ELR (cell line): Measurements from ENCODE around the gene SCN5A.
A peak's percentile ranks its signal among the peaks of the same experiment; 100 is the strongest.

ENCODE experiments used
- DNase-seq: peaks from one replicate; pipeline ENCODE4 v3.0.0-alpha.2; 2015; ENCODE audit warnings: low read depth

Gene SCN5A

DNA sequence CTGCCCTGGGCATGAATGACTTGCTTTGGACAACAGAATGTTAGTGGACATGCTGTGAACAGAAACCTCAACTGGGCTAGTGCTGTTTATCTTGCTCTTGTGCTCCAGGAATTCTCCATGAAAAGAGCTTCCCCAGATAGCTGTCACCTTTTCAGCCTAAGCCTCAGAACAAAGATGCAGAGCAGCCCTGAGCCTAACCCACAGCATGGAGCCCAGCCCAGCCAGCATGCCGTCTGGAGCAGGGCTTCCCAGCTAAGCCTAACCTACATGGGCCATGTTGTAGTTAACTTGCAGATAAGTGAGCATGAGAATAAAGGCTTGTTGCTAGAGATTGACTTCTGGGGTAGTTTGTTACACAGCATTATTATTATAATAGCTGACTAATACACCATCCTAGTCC, 48.9 kb downstream of the SCN5A start:
- no peak for DNase-seq

DNA sequence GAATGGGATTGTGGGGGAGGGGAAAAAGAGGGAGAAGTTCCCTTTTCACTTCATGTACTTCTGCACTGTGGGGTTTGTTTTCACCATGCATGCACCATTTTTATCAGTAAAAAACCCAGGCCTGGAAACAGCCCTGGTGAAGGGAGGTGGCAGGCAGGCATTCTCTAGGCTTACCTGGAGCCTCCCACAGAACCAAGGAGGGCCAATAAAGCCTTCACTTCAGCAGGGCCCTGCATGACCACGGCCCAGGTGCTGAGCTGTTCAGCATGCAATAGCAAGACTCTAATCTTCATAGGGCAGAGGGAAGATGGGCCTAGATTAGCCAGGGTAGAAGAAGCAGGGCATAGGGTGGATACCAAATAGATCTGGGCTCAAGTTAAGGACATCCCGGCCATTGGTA, 49.6 kb downstream of the SCN5A start:
- no peak for DNase-seq

DNA sequence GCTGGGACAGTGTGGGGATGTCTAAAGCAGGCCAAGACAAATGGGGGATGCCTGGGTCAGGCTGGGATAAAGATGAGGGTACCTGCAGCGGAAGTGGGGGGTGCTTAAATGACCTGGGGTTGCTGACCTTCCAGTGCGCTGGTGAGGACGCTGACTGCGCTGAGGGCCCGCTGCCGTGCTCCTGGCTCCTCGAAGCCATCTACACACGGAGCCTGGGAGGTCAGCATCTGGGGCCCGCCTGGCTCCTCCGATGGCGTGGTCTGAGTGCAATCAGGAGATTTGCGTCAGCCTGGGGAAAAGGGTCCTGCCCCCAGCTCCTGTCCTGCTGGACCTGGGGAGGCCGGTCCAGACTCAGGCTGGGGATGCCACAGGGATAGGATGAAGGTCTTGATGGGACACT, 50.7 kb downstream of the SCN5A start:
- DNase-seq: no peak

DNA sequence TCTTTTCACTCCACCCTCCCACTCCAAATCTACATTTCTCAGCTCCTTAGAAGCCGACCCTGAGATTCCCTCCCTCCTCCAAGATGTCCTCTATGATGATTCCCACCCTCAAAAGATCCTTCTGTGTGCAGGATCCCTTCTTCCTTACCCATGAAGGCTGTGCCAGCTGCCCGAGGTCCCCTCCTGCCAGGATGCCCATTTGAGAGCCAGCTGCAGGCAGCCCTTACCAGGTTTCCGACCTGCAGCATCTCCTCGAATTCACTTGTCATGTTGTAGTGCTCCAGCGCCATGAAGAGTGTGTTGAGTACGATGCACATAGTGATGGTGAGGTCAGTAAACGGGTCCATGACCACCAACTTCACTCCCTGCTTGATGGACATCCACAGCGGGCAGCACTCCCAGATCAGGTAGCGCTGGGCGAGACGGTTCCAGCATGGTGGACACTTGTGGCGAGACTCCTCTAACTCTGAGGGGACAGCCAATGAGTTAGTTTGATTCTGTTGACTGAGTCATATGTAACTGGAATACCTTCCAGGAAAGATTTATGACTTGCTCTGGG, 51.9 kb downstream of the SCN5A start:
- DNase-seq: no peak

DNA sequence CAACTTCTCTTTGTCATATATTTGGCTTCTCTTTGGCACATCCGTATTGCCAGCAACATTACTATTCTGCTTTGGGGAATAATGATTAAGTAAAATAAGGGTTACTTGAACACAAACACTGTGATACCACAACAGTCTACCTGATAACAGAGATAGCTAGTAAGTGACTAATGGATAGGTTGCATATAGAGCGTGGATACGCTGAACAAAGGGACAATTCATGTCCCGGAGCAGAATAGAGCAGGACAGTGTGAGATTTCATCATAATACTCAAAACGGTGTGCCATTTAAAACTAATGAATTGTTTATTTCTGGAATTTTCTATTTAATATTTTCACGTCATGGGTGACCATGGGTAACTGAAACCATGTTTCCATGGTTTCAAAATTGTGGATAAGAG, 54.1 kb downstream of the SCN5A start:
- no peak for DNase-seq

DNA sequence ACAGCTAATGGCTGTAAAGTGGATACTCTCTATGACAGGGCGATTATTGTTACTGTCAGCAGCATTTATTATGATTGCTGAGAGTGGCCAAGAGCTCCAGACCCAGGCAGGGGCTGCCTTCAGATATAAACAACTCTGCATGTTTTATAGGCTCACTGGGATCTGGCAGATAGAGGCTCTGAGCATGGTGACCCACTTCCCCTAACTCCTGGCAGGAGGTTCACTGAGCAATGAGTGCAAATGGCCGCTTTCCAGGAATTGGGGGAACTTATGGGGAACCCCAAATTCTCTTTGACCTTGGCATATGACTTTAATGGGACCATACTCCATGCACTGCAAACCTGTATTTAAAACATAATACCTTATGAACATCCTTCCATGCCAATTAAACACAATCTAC, 59.0 kb downstream of the SCN5A start:
- no peak for DNase-seq

DNA sequence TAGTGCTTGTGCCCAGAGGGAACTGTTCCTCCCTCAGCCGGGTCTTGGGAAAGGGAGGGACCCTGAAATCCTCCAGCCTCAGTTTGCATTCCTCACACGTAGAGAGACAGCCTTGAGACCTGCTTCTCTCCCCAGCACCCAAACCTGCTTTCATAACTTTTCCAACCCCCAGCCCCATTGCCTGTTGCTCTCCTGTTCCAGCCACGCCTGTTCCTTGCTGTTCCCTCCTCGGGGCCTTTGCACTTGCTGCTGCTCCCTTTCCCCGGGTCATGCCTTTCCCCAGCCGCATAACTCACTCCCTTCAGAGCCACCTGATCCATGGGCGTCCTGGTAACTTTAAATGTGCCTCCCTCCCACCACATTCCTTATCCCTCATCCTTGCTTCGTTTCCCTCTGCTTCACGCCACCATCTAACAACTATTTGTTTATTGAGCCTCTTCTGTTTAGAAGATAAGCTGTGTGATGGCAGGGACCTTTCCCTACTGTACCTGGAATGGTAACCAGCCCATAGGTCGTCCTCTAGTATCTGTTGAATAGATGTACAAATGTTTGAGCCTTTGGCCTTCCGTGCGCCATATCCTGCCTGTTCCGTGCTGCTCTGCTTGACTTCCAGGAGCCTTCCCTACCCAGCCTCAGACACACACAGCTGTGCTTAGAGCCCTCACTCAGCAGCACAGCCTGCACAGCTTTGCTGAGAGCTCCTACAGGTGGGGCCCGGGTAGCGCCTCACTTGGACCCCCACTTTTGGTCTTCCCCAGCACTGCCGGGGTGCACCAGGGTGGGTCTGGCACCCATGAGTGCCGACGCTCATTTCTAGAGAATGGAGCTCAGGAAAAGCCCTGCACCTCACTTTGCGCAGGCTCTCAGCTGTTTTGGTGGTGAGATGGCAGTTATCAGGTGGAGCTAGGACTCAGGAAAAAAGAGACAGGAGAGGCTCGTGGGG, 60.2 kb downstream of the SCN5A start:
- DNase-seq: no peak

DNA sequence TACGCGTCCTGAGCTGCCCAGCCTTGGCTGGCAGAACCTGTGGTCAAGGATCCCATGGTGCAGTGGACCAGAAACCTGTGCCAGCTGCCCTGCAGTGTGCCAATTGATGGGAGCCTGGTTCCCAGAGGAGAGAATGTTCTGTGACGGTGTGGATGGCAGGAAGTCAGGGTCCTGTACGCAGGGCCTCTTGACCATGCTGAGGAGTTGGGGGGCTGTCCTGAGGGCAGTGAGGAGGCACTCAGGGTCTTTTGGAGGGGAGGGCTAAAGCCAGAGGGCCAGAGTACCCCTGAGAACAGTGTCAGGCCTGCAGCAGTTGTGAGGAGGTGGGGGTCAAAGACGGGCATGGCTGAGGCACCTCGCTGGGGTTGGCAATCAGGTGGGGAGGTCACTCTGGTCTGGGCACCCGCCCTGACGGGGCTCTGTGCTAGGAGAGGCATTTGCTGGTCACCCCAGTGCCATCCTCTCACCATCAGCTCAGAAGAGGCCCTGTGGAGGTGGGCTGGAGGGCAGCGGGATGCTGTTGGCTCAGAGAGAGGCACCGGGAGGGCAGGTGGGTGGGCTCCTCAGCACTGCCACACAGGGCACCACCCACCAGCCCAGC, 61.0 kb downstream of the SCN5A start:
- no peak for DNase-seq

DNA sequence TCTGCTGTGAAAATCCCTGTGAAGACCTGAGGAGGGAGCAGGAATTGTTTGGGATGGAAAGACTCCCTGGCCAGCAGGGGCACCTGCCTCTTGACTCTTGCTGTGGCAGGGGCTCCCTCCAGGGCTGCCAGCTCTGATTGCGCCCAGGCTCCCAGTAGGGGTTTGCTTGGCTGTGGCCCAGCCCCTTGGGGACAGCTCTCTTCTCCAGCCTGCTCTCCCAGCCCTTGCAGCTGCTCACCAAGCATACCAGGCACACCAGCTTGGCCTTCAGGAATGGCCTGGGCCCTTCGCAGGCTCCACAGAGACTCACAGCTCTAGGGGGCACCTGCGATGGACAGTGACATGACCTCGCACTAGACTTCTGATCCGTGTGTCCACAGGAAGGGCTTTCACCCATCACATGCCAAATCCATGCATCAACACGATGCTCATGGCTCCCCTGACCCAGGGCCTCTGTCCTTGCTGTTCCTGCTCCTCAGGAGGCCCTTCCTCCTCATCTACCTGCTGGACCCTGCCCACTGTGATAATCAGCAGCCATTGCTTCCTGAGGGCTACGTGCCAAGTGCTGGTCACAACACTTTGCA, 61.8 kb downstream of the SCN5A start:
- no peak for DNase-seq

DNA sequence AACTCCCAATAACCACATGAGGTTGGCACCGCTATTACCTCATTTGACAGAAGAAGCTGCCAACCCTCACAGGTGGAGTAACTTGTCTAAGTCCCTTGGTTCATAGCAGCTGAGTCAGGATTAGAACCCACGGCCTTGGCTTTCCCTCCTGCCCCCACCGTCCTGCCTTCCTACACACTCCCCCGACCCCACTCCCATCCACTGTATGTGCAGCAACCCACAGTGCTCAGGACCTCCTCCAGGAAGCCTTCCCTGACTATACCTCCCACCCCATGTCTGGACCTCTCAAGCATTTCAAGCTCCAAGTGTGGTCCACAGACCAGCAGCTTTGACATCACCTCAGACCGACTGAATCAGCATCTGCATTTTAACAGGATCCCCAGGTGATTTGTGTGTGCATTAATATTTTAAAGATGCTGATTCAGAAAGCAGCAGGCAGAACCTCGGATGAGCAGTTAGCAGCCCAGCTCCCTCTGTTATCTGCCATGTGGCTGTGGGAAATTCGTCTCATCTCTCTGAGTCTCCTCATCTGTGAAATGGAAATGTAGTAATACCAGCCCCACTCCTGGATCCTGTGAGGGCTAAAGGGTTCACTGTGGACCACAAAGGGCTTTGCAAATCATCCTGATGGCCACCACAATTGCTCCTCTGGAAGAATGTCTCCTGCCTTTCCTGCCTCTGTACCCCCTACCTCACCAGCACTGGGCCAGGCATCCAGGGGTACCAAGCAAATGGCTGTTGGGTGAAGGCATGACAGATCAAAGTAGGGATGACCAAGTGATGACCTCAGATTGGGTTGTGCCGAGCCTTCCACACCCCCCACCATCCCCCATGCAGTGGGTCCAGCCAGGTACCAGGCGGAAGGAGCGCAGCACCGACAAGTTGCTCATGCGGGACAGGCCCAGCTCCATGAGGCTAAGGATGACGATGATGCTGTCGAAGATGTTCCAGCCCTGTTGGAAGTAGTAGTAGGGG, 62.7 kb downstream of the SCN5A start:
- no peak for DNase-seq

DNA sequence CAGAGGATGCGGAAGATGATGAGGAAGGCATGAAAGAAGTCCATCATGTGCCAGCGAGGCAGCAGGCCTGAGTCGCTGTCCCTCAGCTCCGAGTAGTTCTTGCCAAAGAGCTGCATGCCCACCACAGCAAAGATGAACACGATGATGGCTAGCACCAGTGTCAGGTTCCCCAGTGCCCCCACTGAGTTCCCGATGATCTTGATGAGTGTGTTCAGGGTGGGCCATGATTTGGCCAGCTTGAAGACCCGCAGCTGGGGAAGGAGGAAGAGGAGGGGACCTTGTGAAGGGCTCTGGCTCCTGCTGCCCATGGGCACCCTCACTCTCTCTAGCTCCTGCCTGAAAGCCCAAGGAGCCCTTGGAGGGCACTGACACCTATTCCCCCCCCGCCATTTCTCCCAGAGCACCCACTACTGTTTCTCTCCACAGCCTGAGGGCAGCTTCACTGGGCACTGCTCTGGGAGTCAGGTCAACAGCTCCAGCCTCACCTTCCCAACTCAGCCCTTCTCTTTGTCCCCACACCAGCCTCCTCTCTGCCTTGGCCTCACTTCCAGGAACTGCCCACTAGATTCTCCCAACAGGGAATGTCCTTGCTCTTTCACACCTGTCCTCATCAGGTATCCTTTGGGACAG, 63.6 kb downstream of the SCN5A start:
- no peak for DNase-seq

DNA sequence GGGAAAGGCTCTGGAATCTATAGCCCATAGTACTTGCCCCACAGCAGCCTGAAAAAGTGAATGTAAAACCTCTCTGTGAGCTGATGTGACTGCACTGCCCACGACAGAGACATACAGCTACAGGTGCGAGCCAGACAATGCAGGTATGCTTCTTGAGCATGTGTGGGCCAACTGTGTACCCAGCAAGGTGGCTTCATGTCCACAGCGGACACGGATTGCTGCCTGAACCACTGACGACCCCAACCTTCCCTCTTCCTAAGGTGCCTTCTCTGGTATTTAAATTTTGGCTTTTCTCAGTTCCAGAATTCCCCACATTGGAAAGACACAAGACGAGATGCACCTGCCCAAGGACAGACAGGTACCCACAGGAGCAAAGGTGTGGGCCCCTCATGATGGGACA, 65.8 kb downstream of the SCN5A start:
- no peak for DNase-seq

DNA sequence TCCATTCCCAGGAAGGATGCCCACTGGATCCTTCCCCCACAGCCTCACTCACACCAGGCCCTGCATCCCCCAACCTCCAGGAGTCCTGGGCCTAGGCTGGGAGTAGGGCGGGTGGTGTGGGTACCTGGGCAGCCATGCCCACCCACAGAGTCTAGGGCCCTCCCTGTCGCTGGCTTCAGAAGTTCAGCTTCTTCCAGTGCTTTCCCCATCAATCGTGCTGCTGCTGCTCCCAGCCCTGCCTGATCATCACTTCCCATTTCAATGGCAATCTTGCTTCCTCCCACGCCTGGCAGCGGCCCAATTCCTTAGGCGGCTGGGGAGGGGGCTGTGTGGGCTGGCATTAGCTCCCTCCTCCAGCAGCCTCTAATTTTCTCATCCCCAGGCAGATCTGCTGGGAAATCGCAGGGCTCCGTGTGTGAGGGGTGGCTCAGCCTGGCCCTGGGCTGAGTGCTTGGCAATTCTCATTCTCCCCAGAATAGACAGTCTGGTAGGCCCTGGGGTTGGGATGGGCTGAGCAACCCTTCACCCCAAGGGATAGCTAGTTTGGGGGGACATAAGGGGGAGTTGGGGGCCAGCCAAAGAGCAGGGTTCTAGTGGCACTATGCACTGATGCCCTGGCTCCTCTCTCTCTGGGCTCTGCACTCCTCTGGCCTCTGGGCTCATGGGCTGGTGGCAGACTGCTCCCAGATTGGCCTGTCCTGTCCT, 66.4 kb downstream of the SCN5A start:
- no peak for DNase-seq

DNA sequence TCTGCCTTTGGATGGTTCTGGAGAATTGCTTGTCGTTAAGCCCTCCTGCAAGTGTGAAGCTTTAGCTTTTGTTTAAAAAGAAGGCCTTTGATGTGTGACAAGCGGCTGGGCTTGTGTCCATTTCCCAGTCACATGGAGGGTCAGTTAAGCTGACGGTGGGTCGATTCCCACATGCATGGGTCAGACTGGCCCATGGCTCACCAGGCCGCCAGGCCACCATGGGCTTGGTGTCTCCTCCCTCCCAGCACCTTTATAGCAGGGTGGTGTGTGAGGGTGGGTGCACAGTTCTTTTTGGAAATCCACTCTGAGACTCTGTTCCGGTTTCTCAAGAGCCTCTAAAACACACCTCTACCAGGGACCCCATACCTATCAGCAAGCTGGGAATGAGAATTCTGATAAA, 67.2 kb downstream of the SCN5A start:
- no peak for DNase-seq

DNA sequence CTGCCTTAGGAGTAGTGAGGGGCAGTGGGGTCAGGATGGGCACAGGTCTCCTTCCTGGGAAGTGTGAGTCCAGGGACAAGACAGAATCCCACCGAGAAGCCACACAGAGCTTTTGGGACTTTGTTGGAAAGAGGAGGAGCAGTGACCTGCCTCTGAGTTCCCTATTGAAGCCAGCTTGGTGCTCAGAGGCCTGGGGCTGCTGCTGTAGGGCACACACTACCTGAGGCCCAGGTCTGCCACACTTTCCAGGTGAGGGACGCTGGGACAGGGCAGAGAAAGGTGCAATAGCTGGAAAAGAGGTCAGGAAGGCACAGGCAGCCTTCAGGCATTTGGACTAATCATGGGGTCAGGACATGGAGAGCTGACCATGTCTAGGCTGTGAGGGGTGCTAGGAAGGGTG, 67.7 kb downstream of the SCN5A start:
- DNase-seq: no peak

DNA sequence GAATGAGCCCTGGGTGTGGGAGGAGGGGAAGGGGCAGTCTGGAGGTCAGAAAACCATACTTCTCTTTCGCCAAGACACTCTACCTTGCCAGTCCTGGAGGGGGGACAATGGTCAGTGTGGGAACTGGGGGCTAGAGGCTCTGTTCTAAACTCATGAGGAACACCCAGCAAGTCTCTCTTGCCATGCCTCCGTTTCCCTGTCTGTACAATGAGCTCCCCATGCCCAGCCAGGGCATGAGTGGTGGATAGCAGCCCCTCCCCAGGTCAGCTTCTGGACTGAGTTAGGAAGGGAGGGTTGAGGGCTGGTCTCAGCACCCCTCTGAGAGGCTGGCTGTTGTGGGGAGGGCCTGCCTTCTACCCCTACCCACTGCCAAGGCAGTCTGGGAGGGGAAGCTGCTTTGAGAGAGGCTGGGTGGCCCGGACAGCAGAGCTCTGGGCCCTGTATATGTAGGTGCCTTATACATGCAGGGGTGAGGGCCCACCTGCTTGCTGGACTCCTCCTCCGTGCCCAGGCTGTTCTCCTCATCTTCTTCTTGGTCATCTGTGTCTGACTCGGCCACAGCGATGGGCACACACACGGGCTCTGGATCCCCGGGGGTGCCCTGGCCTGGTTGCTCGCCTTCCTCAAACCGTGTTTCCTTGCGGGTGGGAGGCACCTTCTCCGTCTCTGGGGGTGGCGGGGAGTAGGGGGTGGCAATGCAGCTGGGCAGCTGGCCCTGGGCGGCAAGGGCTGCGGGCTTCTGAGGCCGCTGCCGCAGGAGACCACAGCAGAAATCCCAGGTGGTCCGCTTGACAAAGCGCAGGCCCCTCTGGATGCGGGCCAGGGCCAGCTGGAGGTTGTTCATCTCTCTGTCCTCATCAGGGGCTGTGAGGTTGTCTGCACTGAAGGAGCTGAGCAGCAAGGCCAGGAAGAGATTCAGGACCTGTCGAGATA, 68.8 kb downstream of the SCN5A start:
- DNase-seq: no peak

DNA sequence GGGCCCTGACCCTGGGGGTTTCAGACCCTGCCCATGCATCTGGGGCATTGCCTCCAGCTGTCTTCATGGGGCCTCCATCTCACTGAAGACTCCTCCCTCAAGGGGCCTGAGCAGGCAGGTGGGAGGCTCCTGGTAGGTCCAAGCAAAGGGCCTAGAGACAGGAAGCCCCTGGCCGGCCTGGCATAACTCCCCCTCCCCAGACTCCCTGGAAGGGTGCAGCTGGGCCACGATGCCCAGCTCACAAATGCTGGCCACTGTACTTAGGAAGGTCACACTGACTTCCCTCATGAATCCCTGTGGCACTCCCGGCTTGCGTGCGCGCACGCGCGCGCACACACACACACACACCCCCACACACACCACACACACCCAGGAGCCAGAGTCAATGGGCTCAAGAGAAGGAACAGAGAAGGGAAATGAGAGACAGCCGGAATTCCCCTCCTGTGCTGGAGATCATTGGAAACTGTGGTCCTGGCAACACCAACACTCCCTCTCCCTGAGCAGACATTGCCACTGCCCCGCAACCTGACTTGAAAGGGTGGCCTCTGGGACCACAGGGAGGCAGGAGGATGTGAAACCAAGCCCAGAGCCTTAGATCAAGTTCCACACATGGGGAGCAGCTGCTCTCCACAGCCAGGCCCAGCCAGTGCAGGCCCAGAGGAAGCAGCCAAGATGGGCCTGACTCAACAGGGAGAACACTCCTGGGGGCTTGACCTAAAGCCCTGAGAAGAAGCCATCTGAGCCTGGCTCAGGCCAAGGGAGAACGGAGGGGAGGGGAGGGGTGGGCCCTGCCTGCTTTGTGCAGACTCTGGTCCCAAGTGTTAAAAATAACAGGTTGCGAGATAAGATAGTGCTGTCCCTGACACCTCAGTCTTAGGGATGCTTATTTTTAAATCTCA, 69.7 kb downstream of the SCN5A start:
- DNase-seq: no peak

DNA sequence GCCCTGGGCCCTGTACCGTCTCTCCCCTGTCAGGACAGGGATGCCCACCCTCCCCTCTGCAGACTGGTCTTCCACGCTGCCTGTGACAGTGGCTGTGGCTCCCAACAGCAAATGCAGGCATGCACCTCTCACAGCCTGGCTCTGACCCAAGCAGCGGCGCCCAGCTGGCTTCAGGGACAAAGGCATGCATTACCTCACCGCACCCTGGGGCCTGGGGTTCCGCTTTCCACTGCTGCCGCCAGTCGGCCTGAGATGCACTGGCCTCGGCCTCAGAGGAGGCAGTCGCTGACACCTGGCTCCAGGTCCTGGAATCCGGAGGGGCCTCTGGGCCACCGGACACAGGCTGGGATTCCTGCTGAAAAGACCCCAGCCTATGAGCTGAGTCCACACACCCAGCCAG, 70.3 kb downstream of the SCN5A start:
- peak; percentile 4 for DNase-seq

DNA sequence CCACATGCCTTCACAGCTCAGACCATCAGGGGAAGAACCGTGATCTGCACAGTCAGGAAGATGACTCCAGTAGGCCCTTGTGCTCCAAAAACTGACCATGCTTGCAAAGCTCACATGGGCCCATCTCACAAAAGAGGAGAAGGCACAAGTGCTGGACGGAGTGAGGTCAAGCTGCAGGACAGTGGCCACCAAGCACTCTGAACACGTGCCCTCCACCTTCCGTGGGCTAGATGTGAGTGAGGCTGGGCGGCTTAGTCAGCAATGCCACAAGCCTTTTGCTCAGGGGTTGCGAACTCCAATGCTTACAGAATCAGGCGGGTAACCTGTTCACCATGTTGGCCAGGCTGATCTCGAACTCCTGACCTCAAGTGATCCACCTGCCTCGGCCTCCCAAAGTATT, 70.9 kb downstream of the SCN5A start:
- no peak for DNase-seq
